ENCODE results near the gene RASA3. TPM values are rescaled to one million over a fixed set of nuclear protein-coding genes. Genes with fewer than 3 reads are reported as not detected.
A peak's percentile ranks its signal among the peaks of the same experiment; 100 is the strongest.

The RASA3 gene
- polyA plus RNA-seq, 3 donors, result 9.0 to 32.6 (median 16.6) TPM

DNA sequence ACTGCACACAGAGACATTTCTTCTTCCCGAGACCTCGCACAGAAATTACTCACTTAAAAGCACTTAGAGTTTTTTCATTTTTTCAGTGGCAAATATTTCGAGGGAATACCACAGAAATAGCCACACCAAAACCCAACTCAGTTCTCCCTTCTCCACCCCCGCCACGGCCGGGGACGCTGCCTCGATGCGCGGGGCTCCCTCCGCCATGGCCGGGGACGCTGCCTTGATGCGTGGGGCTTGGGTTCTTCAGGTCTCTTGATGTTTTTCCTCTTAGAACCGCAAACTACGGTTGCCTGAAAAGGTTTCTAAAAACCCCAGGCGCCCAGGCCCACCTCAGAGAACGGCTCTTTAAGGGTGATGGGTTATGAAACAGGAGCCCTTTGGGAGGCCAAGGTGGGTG is 71.4 kb downstream of the RASA3 start:
- H3K4me1 Mint-ChIP-seq, result peaks cover 84% of the 10 kb centered on the region
- intact Hi-C loops (cut with micrococcal nuclease), result loop anchor here in 1 of 2 donors (10.0 kb wide), 1 partner anchor 566 kb away; the partner anchor contains the start of gene DCUN1D2
- H3K27me3 ChIP-seq (ENCODE audit: control insufficient read depth in 2 of 2, insufficient read depth in 2 of 2, low read length in 2 of 2), result no peaks in the 10 kb centered on the region
- H3K4me3 Mint-ChIP-seq, result no peak overlapping the region
- no peaks in the 10 kb centered on the region for H3K9me3 ChIP-seq (replicated peaks in 1 of 2; ENCODE audit: control insufficient read depth in 1 of 2, insufficient read depth in 1 of 2, low read length in 2 of 2)
- H3K4me2 ChIP-seq (replicated peaks; ENCODE audit: extremely low read depth, low read length, poor library complexity, severe bottlenecking), result no peak overlapping the region
- H3K27ac Mint-ChIP-seq, result no peak overlapping the region
- H3K9me3 Mint-ChIP-seq, result peaks cover 0 to 3% (median 0%) of the 10 kb centered on the region in 7 donors
- TF ChIP-seq CTCF (IDR thresholded peaks at IDR 0.05), result no peak
- H3K36me3 Mint-ChIP-seq, result peaks cover 20 to 41% of the 10 kb centered on the region in 2 donors
- peaks cover under 1 to 11% of the 10 kb centered on the region in 2 donors for H3K36me3 ChIP-seq (replicated peaks in 1 of 2; ENCODE audit: control insufficient read depth in 1 of 2, insufficient read depth in 2 of 2, low read length in 2 of 2)
- H3K4me1 ChIP-seq (ENCODE audit: control insufficient read depth in 1 of 2, insufficient read depth in 2 of 2, low read length in 2 of 2), result peaks cover 85 to 92% of the 10 kb centered on the region in 2 donors
- no peak overlapping the region for H3K27ac ChIP-seq (ENCODE audit: low read depth in 1 of 2, low read length in 2 of 2)
- WGBS (ENCODE audit: insufficient coverage), result 90% methylated on average over 2 of the region's 18 CpGs
- peaks cover 43% of the 10 kb centered on the region for H4K20me1 ChIP-seq (ENCODE audit: insufficient read depth, low read length)
- H3K27me3 Mint-ChIP-seq (ENCODE audit: low read depth in 3 of 3), result peaks cover 0 to 3% (median 0%) of the 10 kb centered on the region in 3 donors
- no peak for DNase-seq
- H3K9ac ChIP-seq (ENCODE audit: insufficient read depth, low read length, poor library complexity, severe bottlenecking), result no peak overlapping the region
- H3K4me3 ChIP-seq (replicated peaks in 1 of 3; ENCODE audit: low read depth in 2 of 3, low read length in 3 of 3), result no peak overlapping the region
- peaks cover 75% of the 10 kb centered on the region for H3K79me2 ChIP-seq (ENCODE audit: insufficient read depth, low read length)
- no peak overlapping the region for H2AFZ ChIP-seq (ENCODE audit: insufficient read depth, low read depth, low read length, poor library complexity, severe bottlenecking)

GRCh38 chr13:114059946-114060860 is 72.2 kb downstream of the RASA3 start:
- no peak overlapping the region for H3K4me3 ChIP-seq (replicated peaks in 1 of 3; ENCODE audit: low read depth in 2 of 3, low read length in 3 of 3)
- 96% methylated on average over 45 of the region's 53 CpGs for WGBS (ENCODE audit: insufficient coverage)
- no peak for TF ChIP-seq CTCF (IDR thresholded peaks at IDR 0.05)
- H3K36me3 ChIP-seq (replicated peaks in 1 of 2; ENCODE audit: control insufficient read depth in 1 of 2, insufficient read depth in 2 of 2, low read length in 2 of 2), result peaks cover 9 to 19% of the 10 kb centered on the region in 2 donors
- H3K27me3 ChIP-seq (ENCODE audit: control insufficient read depth in 2 of 2, insufficient read depth in 2 of 2, low read length in 2 of 2), result no peaks in the 10 kb centered on the region
- no peak overlapping the region for H3K4me2 ChIP-seq (replicated peaks; ENCODE audit: extremely low read depth, low read length, poor library complexity, severe bottlenecking)
- H4K20me1 ChIP-seq (ENCODE audit: insufficient read depth, low read length), result peaks cover 49% of the 10 kb centered on the region
- Mint-ChIP-seq H3K4me3 (no peak overlapping the region), H3K27me3 (ENCODE audit: low read depth in 3 of 3) (peaks cover 0 to 3% (median 0%) of the 10 kb centered on the region in 3 donors), H3K27ac (peak overlapping the region in 3 of 7 donors; percentile 29 to 79 (median 61)), H3K36me3 (peaks cover 25 to 47% of the 10 kb centered on the region in 2 donors), H3K4me1 (peaks cover 80% of the 10 kb centered on the region), H3K9me3 (peaks cover 0 to 3% (median 0%) of the 10 kb centered on the region in 7 donors)
- H3K9me3 ChIP-seq (replicated peaks in 1 of 2; ENCODE audit: control insufficient read depth in 1 of 2, insufficient read depth in 1 of 2, low read length in 2 of 2), result no peaks in the 10 kb centered on the region
- H3K4me1 ChIP-seq (ENCODE audit: control insufficient read depth in 1 of 2, insufficient read depth in 2 of 2, low read length in 2 of 2), result peaks cover 79 to 90% of the 10 kb centered on the region in 2 donors
- no peak overlapping the region for H2AFZ ChIP-seq (ENCODE audit: insufficient read depth, low read depth, low read length, poor library complexity, severe bottlenecking)
- peaks cover 82% of the 10 kb centered on the region for H3K79me2 ChIP-seq (ENCODE audit: insufficient read depth, low read length)
- intact Hi-C loops (cut with micrococcal nuclease), result loop anchor here (5.0 to 10.0 kb wide), 2 partner anchors 52 to 565 kb away; partner anchors contain the start of gene DCUN1D2 (in 1 of the 2)
- no peak overlapping the region for H3K9ac ChIP-seq (ENCODE audit: insufficient read depth, low read length, poor library complexity, severe bottlenecking)
- no peak for DNase-seq
- H3K27ac ChIP-seq (ENCODE audit: low read depth in 1 of 2, low read length in 2 of 2), result peak overlapping the region in 1 of 2 donors; percentile 15
